Measurements from ENCODE around the gene NAPEPLD. TPM values are rescaled to one million over a fixed set of nuclear protein-coding genes. Genes with fewer than 3 reads are reported as not detected.

Gene NAPEPLD
- total and polyA plus RNA-seq, 2 of the 8 experiments (the other 6 are each of a cell fraction or from before 2014, with no cell fraction given), result 4.2 to 9.9 TPM

- Histone ChIP-seq H2AFZ (ENCODE audit: low read length) (no peak overlapping the region), H3K23me2 (ENCODE audit: low read depth, low read length) (no peaks in the 10 kb centered on the region), H3K4ac (replicated peaks; ENCODE audit: insufficient read length, low read depth, low read length) (no peak overlapping the region), H2BK20ac (ENCODE audit: low read length) (no peak overlapping the region), H3K14ac (ENCODE audit: insufficient read length) (no peak overlapping the region), H3K4me3 (ENCODE audit: extremely low read depth in 1 of 4, insufficient read depth in 2 of 4, low read depth in 3 of 4, low read length in 4 of 4) (no peak overlapping the region), H3K79me1 (ENCODE audit: low read depth, low read length) (no peaks in the 10 kb centered on the region), H4K5ac (ENCODE audit: insufficient read length, low read depth, low read length) (no peak overlapping the region), H4K91ac (replicated peaks; ENCODE audit: insufficient read length, low read length) (no peak overlapping the region), H4K8ac (ENCODE audit: extremely low read depth, insufficient read depth, low read length) (no peak overlapping the region), H3K23ac (ENCODE audit: insufficient read length) (no peak overlapping the region), H2BK12ac (ENCODE audit: low read depth, low read length) (no peak overlapping the region), H2BK120ac (replicated peaks; ENCODE audit: low read depth, low read length) (no peak overlapping the region), H2AK5ac (ENCODE audit: low read depth, low read length) (no peak overlapping the region), H2BK15ac (ENCODE audit: low read length) (no peak overlapping the region), H3K9ac (replicated peaks in 1 of 4; ENCODE audit: extremely low read depth in 1 of 4, low read depth in 3 of 4, low read length in 3 of 4) (no peak overlapping the region), H3K9me3 (ENCODE audit: insufficient read depth in 2 of 2, low read depth in 1 of 2, low read length in 1 of 2) (no peaks in the 10 kb centered on the region), H3K4me2 (ENCODE audit: insufficient read depth in 1 of 2, low read depth in 2 of 2, low read length in 2 of 2) (no peak overlapping the region), H3K79me2 (ENCODE audit: control insufficient read depth in 1 of 2, insufficient read depth in 2 of 2, low read length in 2 of 2) (no peaks in the 10 kb centered on the region), H2BK5ac (ENCODE audit: low read depth, low read length) (no peak overlapping the region), H3K56ac (replicated peaks; ENCODE audit: insufficient read length, low read depth, low read length) (no peak overlapping the region), H3K18ac (ENCODE audit: extremely low read depth, low read length) (no peak overlapping the region), H3K36me3 (ENCODE audit: control insufficient read depth in 2 of 4, insufficient read depth in 4 of 4, low read length in 3 of 4) (peaks cover 0 to 15% (median 6%) of the 10 kb centered on the region in 4 experiments; a peak in 4 of 8 replicates), H4K20me1 (replicated peaks in 1 of 2; ENCODE audit: control insufficient read depth in 1 of 2, insufficient read depth in 2 of 2, low read length in 2 of 2) (no peaks in the 10 kb centered on the region), H3K27me3 (replicated peaks in 1 of 4; ENCODE audit: control insufficient read depth in 3 of 4, extremely low read depth in 1 of 4, insufficient read depth in 3 of 4, low read length in 3 of 4) (no peaks in the 10 kb centered on the region), H3K27ac (ENCODE audit: low read depth, low read length) (no peak overlapping the region), H3K4me1 (replicated peaks in 1 of 4; ENCODE audit: control insufficient read depth in 3 of 4, insufficient read depth in 4 of 4, low read length in 3 of 4) (no peaks in the 10 kb centered on the region)
- ChIA-PET POLR2A (ENCODE audit: partially characterized antibody) (no interaction called here), CTCF (ENCODE audit: partially characterized antibody) (interaction anchor here (0.6 to 1.1 kb wide), 2 partner anchors 10 to 25 kb away, joined by 3 to 4 read pairs; no protein-coding TSS in a partner anchor)
- FAIRE-seq, result no peak
- no peak for DNase-seq (ENCODE audit: low read depth in 1 of 2, low spot score in 2 of 2)
- WGBS, 2 experiments (ENCODE audit: extremely low coverage in 1 of 2, insufficient coverage in 1 of 2, insufficient read length in 1 of 2, insufficient replicate concordance in 2 of 2, low coverage in 1 of 2, low lambda C conversion rate in 2 of 2, missing lambda C conversion rate in 1 of 2), result 94% methylated on average over 1 of the region's 1 CpG; no CpG with 5 or more reads in 1 of the 2 experiments
- no peak for TF ChIP-seq BCL11A (IDR thresholded peaks at IDR 0.05; ENCODE audit: low read depth in 2 of 2, low read length in 2 of 2)
- TF ChIP-seq, protein P1, sequence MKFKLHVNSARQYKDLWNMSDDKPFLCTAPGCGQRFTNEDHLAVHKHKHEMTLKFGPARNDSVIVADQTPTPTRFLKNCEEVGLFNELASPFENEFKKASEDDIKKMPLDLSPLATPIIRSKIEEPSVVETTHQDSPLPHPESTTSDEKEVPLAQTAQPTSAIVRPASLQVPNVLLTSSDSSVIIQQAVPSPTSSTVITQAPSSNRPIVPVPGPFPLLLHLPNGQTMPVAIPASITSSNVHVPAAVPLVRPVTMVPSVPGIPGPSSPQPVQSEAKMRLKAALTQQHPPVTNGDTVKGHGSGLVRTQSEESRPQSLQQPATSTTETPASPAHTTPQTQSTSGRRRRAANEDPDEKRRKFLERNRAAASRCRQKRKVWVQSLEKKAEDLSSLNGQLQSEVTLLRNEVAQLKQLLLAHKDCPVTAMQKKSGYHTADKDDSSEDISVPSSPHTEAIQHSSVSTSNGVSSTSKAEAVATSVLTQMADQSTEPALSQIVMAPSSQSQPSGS (IDR thresholded peaks at IDR 0.05; ENCODE audit: low read length), result no peak
- TF ChIP-seq FOSL1 (IDR thresholded peaks at IDR 0.05; ENCODE audit: insufficient read depth, low read depth, low read length), result no peak
- no peak for TF ChIP-seq TAF1 (IDR thresholded peaks at IDR 0.05; ENCODE audit: low read depth, low read length)
- no peak for TF ChIP-seq CTBP2 (IDR thresholded peaks at IDR 0.05; ENCODE audit: borderline replicate concordance, insufficient read depth, insufficient read length, low read length)
- TF ChIP-seq TEAD4 (IDR thresholded peaks at IDR 0.05; ENCODE audit: low read depth, low read length), result no peak
These were observed 32.4 kb downstream of the NAPEPLD start for GRCh38 chr7:103116511-103116910.

All from H1 (cell line).